GM23338 (cell line): ENCODE results near the gene RAB42.

Experiments
- CREB1 ChIP-seq: fragments of 250-450 bp; sonication (Bioruptor Pico); IDR thresholded peaks from 2 replicates; pipeline ENCODE4 v1.5.0; 2020; ENCODE audit warnings: low read depth, mild to moderate bottlenecking, moderate library complexity
- CTCF ChIP-seq, 2 experiments: fragments of 200-600 bp in 1 of 2; sonication (generic) in 1 of 2; conservative IDR thresholded peaks; 2 replicates each; pipeline versions ENCODE4 v1.5.1 to v1.6.1; 2016 to 2017; ENCODE audit warnings: antibody characterized with exemption in 2 of 2, low read depth in 2 of 2, mild to moderate bottlenecking in 2 of 2, moderate library complexity in 1 of 2
- EZH2 ChIP-seq: fragments of 200-600 bp; sonication (generic); IDR thresholded peaks from one replicate; pipeline ENCODE4 v1.8.0; 2017; ENCODE audit warnings: antibody characterized with exemption, mild to moderate bottlenecking, low read depth; ENCODE audit not compliant: unreplicated experiment
- EZH2phosphoT487 ChIP-seq: fragments of 200-600 bp; sonication (generic); IDR thresholded peaks from one replicate; pipeline ENCODE4 v1.8.1; 2018; ENCODE audit warnings: antibody characterized with exemption; ENCODE audit not compliant: unreplicated experiment
- JUNB ChIP-seq: IDR thresholded peaks from one replicate; pipeline ENCODE4 v1.6.1; 2016; ENCODE audit warnings: antibody characterized with exemption; ENCODE audit not compliant: unreplicated experiment
- POLR2AphosphoS5 ChIP-seq: IDR thresholded peaks from 2 replicates; pipeline ENCODE4 v1.6.1; 2016; ENCODE audit warnings: antibody characterized with exemption, low read depth
- REST ChIP-seq: IDR thresholded peaks from one replicate; pipeline ENCODE4 v1.6.1; 2018; ENCODE audit warnings: antibody characterized with exemption; ENCODE audit not compliant: unreplicated experiment
- ZNF114 ChIP-seq: fragments of 250-450 bp; sonication (Bioruptor Pico); IDR thresholded peaks from 2 replicates; pipeline ENCODE4 v1.5.0; 2020; ENCODE audit warnings: mild to moderate bottlenecking, moderate library complexity
- ZNF331 ChIP-seq: fragments of 250-450 bp; sonication (Bioruptor Pico); IDR thresholded peaks from 2 replicates; pipeline ENCODE4 v1.5.0; 2020; ENCODE audit warnings: low read depth, mild to moderate bottlenecking, moderate library complexity

GRCh38 chr1:28631713-28632112 lies 39.6 kb downstream of the RAB42 start:
- TF ChIP-seq CTCF (conservative IDR thresholded peaks at IDR 0.05; ENCODE audit: low read depth in 2 of 2) (no peak), POLR2AphosphoS5 (no peak), EZH2 (no peak), CREB1 (CRISPR knock-in tag) (no peak), EZH2phosphoT487 (no peak), REST (no peak), JUNB (no peak), ZNF114 (CRISPR knock-in tag) (no peak), ZNF331 (no peak)
